ENCODE data around the gene ADCY1.
"Not testable (repeated sequence)": the region's sequence is repeated elsewhere in the genome, so short reads cannot be mapped to it uniquely, and the experiment has no call there.

Gene ADCY1

DNA sequence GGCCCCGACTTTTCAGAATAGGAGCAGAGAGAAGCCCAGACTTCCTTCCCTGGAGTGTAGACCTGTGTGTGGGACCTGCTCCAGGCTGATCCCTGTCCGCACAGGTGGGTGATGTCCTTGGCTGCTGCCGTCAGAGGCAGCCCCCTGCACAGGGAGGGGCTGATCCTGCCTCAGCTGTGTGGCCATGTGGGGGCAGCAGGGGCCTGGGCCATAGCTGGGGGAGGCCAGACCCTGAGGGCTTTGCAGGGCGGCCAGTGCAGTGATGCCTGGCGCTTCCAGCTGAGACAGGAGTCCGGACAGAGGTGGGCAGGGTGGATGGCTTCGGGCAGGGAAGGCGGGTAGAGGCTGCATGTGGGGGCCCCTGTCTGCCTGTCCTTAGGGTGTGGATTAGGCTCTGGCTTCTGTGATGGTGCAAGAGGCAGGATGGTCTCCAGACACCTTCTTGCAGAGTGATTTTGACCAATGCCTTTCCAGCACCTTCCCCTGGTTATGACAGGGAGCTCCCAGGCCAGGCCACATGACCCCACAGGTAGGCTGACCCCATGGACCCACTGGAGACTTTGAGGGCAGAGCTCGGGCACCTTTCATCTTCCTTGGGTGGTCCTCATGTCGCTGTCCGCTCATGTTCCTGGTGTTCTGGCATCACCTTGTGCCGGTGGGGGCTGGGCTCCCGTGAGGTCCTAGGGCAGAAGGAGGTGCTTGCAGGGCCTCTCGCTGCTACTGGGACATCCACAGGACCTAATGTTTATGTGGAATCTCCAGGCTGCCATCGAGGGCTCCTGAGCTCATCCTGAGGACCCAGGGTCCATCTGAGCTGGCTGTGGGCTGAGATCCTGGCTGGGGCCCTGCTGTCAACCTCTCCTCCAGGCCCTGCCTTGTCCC lies 141.5 kb downstream of the ADCY1 start:
- DNase-seq: no peak

DNA sequence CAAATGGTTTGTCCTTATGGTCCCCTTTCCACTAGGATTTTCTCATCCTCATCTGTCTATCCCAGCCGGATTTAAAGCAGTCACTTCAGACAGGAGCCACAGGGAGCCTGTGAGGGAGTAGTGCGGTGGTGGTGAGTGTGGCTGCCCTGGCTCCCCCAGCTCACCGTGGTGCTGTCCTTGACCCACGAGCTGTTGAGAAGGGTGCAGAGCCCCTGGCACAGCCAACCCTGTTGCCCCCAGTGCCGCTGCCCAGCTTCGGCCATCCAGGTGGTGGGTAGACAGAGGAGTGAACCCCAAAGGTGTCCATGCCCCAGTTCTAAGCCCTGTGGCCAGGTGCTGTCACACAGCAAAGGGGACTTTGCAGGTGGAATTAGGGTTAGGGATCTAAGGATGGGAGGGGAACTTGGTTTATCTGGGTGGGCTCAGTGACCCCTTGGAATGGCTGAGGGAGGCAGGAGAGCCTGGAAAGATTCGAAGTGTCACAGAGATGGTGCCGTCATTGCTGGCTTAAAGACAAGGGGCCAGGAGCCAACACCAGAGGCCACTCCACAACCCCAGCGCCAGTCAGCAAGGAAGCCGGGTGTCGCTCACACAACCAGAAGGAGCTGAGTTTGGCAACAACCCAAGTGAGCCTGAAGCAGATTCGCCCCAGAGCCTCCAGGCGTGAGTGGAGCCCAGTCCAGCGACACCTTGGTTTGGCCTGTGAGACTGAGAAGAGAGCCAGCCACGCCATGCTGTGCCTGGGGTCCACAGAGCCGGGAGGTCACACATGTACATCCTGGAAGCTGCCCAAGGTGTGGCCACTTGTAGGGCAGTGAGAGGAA lies 142.4 kb downstream of the ADCY1 start:
- DNase-seq: no peak

DNA sequence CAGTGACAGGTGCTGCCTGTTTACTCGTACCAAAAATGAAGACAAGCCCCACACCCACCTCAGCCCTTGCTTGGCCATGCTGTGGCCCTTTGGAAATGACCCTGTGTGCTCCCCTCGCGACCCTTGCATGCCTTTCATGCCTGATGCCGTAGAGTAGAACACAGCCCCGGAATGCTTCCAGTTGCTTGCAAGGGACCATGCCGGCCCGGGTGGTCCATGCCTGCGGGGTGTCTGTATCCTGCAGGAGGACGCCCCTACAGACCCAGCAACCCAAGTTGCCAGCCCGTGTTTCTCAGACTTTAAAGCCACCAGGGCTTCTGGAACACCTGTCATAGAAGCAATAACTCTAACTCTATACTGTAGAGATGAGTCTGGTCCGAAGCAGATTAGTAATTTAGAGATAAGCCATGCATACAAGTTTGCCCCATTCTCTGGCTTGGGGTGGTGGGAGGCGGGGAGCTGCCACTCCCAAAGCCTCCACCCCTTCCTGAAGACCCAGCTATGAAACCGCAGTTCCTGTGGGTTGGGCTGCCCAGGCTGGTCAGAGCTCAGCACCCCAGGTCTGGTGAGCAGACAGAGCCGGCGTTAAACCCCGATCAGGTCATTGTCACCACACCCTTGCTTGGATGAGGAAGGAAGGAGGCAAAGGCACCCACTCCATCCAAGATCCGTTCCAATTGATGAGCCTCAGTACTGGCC lies 143.5 kb downstream of the ADCY1 start:
- DNase-seq: no peak

DNA sequence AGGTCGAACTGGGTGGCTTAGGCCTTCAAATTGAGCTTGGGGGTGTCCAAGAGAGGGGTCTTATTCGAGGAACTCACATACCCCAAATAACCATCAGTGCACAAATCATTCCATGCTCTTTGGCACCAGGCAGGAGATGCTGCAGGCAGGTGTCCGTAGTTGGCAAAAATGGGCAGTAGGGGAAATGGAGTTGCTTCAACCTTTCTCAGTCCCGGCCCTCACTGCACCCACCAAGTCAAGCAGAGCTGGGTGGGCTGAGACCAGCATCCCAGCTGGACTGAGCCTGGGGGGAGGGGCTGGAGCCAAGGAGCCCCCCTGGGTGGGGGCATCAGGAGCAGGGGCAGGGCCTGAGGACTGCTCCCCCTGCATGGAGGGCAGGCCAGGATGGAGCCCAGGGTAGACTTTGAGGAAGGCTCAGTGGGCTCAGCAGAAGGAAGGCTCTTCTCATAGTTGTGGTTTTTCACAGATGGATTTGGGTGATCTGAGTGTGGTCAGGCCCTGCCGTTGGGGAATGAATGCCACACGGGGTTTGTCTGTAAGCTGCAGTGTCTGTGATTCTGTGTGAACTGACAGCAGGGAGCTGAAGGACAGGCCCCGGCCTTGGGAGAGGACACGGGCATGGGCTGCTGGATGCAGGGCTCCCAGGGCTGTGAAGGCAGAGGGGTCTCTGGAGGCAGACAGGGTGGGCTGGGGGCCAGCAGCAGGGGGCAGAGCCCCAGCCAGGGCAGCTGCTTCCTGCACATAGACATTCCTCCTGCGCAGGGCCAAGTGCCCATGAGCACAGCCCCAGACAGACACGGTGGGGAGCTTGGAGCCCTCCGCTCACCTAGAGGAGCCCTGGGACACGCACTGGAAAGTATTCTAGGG lies 144.5 kb downstream of the ADCY1 start:
- DNase-seq: no peak

DNA sequence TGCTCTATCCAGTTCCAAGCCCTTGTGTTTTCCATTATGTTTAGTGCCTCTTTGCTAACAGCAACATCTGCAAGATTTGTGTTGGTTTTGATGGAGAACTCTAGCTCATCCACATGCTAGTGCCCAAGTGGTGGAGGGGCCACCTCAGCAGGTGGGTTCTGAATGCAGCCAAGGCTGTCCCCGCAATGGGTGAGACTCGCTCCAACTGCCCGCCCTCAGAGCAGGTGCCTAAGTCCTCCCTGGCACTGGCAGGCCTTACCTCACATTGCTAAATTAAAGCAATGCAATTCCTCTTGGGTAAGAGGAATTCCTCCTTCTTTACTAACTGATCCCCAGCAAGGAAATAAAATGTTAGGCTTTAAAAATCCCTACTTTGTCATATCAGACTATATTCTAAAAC lies 146.8 kb downstream of the ADCY1 start:
- no peak for DNase-seq

DNA sequence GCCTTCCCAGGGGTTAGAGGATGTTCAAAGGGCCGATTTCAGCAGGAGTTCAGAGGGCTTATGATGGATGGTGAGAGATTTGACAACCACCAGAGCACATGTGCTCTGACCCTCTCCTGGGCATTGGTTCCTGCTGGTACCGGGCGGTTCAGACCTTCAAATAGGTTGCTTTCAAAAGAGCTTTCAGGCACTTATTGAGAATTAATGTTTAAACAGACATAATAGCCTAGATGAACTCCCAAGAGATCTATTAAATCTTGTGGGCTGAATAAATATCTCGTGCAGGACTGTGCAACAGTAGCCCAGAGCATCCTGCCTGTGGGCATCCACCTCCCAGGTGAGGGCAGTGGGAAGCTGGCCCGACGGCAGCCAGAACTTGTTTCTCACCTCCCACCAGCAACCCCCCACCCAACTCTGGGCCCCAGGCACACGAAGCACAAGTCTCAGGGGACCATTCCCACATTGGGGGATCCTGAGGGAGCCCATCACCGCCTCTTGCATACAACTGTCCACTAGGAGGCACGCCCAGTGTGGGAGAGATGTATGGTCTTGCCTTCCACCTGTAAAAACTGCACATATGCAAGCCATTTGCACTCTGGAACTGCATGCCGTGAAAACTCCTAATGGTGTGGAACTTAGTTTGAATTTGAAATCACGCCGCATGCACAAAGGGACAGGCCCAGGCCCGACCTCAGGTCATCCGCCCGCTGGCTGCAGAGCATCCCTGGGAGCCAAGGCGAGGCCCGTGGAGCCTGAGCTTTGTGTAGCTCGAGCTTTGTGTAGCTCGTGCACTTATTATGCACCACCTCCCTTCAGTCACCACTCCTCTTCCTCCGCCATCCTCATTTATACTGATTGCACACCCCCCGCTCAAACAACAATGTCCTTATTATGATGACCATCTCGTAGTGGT lies 147.8 kb downstream of the ADCY1 start:
- no peak for DNase-seq

DNA sequence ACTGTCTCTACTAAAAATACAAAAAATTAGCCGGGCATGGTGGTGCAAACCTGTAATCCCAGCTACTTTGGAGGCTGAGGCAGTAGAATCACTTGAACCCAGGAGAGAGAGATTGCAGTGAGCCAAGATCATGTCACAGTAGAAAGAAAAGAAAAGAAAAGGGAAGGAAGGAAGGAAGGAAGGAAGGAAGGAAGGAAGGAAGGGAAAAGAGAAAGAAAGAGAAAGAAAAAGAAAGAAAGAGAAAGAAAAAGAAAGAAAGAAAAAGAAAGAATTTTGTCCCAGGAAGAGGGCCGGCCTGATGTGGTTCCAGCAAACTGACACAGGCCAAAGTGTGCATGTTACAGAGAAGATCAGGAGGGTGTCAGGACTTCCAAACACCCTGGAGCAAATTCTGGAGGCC lies 151.1 kb downstream of the ADCY1 start:
- not testable (repeated sequence) for DNase-seq

DNA sequence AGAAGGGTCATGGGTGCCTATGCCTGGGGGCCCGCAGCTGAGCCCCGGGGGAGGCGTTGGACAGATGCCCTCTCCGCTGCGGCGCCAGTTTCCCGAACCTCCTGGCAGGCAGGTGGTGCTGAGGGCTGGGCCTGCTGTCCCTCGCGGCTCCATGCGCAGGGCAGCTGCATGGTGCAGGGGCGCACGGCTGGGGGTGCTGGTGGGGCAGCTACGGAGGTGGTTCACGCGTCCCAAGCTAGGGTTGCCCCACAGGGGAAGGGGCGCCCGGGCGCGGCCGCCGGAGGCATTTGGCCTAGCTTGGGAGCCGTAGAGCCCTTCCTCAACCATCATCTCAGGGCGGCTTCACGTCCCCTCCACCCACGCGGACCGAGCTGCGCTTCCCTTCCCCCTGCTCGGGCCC lies 152.7 kb downstream of the ADCY1 start:
- DNase-seq: no peak

DNA sequence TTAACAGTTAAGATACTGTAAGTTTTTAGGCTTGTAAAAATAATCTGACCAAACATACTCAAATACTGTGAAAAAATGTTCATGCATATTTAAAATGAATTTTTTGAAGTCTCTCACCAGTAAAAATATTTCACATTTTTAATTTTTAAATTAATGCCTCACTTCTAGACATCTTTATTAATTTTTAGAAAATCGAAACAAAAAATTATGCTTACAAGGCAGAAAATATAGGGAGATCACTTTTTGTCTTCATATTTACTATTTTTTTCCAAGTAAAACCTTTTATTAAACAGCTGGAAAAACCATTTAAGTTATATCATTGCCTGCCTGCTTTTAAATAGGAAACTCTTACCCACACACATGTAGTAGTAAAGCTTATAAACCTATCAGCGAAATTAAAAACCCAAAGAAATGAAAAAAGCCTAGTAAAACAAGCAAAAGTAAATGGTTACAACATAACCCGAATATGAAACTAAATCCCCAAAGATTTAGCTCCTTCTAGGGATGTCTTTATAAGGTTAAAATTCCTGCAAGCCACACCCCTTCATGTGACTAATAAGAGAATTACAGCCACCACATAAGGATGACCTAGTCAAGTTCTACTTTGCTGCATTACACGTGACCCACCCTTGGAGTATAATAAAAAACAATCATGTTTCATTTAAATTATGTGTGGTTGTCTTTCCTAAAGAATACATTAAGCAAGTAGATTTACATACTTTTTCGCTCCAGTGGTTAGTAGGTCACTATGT lies 157.7 kb downstream of the ADCY1 start:
- not testable (repeated sequence) for DNase-seq

DNA sequence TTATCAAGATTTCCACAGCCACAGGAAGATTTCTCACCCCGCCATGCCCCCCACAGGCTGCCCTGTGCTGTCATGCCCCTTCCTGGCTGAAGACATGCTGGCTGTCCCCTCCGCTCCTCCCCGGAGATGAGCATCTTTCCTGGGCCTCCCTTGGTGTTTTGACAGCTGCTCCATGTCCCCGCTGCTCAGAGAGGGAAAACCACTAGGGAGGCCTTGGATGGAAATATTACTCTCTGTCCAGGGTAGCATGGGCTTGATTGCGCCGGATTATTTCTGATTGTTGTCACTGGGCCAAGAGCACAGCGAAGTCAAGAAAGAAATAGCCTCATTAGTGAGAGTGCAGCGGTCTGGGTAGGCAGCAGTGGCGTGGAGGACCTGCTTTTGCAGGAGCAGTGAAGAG lies 164.8 kb downstream of the ADCY1 start:
- not testable (repeated sequence) for DNase-seq

DNA sequence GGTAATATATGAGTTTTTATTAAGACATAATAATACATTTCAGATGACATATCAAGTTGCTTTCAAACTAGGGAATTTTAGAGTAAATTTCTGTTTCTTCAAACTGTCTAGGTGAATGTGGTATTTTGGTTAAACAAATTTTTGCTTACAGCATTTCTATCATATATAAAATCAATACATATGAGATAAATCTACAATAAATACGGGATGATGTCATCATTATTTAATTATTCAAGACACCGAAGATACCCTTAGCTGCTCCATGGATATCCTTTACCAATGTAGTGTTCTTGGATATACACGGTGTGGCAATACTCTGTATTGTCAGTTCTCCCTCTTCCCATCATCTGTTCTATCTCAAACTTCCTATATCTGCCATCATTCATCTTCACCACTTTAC lies 166.4 kb downstream of the ADCY1 start:
- DNase-seq: not testable (repeated sequence)

DNA sequence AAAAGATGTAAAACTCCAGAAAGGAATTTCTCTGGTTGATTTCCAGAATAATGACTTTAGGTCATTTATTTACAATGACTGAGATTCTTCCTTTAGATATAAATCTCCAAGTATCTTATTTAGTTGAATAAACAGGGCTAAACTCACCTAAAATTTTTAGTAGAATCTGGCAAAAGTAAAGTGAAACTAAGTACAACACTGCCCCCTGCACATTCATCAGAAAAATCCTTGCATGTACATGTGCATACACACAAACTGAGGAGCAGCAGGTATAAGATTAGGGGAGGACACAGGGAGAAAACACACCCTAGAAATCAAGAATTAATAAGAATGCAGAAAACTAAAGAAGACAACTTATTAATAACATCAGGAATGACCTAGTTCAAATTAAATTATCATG lies 174.8 kb downstream of the ADCY1 start:
- not testable (repeated sequence) for DNase-seq

DNA sequence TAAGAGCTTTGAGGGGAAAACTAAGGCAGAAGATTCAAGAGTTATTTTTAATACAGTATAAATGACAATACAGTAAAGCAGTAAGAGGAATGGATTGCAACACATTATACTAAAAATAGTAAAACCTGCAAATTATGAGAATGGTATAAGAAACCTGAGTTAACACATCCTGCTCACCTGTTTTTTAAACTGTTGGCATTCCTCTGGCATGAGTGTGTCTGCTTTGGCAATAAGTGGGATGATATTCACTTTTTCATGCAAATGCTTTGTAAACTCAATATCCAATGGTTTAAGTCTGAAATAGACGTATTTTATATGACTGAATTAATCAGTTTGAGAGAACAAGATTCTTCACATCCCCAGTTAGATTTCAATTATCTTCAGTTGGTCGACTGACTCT lies 177.2 kb downstream of the ADCY1 start:
- DNase-seq: not testable (repeated sequence)

DNA sequence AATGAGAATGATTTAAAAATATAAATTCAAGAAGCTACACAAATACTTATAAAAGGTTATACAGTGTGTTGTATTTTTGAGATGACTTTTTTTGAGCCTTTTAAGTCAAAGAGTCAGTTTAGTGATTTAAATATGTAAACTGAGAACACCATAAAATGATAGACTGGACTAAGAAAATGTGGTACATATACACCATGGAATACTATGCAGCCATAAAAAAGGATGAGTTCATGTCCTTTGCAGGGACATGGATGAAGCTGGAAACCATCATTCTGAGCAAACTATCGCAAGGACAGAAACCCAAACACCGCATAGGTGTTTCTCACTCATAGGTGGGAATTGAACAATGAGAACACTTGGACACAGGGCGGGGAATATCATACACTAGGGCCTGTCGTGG lies 182.2 kb downstream of the ADCY1 start:
- not testable (repeated sequence) for DNase-seq

DNA sequence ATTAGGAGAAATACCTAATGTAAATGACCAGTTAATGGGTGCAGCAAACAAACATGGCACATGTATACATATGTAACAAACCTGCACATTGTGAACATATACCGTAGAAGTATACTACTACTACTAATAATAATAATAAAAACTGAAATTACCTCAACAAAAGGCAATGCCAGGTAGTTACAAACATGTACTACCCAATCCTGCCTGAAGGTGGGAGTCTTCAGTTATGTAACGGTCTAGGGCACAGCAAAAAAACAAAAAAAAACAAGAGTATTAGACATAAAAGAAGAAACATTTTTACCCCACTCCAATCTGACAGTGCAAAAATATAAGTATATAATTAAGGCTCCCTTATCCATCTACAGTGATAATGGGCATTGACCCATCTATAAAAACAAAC lies 182.6 kb downstream of the ADCY1 start:
- DNase-seq: peak in 1 of 2 donors; percentile 39

DNA sequence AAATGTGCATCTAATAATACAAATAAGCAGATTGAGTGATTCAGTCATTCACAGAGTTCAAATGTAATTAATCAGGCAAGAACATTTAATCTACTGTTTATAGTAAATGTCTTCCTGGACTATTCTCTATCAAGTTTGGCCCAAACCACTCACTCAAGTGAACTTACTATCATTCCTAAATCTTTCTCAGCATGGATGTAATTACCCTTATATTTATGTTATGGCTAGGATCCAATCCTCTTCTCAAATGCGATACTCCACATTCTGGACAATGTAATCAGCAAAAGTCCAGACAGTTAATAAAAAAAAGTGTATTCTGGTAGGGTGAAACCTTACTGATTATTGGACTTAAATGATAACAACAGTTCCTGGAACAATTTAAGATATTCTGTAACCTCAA lies 185.3 kb downstream of the ADCY1 start:
- DNase-seq: not testable (repeated sequence)

DNA sequence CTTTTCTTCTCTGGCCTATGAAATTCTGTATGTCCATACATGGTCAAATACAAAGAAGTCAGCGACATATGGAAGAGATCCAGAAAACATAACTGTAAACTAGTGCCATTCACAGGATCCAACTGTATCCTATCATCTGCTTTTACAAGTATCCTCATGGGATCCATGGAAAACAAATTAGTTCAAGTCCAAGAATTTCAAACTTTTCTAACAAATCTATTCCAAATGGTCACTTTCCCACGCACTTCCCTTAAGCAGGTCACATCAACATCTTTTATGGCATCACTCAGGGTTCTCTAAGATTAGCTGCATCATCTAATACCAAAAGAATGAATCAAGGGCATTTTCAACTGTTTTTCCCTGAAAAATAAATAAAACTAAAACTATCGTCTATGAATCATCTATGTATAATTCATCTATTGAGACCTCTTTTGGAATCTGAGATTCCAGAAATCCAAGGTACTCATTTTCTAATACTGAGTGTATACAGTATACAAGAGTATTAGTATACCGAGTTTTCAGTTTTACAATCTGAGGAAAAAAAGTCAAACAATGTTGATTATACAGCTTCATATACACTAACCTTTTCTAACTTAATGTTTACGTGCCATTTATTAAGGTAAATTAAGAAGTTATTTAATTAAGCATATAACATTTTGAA lies 187.5 kb downstream of the ADCY1 start:
- not testable (repeated sequence) for DNase-seq

DNA sequence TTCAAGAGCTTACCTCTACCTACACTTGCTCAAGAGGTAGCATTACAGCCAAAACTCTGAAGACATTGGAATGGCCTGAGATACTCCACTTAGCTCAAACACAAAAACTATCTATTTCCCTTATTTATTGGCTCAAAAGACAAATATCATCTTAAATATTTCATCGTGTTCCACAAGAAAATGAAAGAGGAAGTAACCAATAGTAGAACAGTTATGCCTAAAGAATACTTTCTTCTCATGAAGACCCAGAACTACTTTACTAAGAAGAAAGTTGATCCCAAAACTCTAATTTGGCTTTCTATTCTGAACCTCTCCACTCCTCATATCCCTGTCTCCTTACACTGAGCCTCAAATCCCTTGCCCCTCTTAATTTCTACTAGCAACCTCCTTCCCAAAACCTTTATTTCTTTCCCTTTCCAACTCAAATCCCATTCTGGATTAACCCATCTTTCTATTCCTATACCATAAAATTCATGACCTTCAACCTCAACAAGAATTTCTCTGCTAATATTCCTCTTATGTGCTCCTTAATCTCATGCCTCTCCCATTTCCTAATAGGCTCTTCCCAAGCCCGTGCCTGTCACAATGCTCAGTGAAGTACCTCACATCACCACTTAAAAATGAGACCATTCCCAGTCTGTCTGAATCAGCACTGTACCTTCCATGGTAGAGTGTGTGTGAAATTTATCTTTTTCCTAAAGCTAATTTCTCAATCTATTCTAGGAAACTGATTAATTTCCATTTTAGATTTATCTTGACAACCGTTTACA lies 188.2 kb downstream of the ADCY1 start:
- DNase-seq: not testable (repeated sequence)

All from CD4-positive, alpha-beta T cell treated with Interferon alpha-2 for 1 hour (primary cell).